Activated CD4-positive, alpha-beta T cell treated with anti-CD3 and anti-CD28 coated beads, Interleukin-2, amount 50 U/mL, for 24 hours (primary cell): Measurements from ENCODE around the gene OMP.
"Not testable (repeated sequence)": the region's sequence is repeated elsewhere in the genome, so short reads cannot be mapped to it uniquely, and the experiment has no call there.

Experiments used
- DNase-seq, 2 donors: peaks; one replicate each; pipeline ENCODE4 v3.0.0-alpha.2; 2020; ENCODE audit warnings: low read depth in 1 of 2, low spot score in 1 of 2

OMP gene

GRCh38 chr11:77086521-77087472 is 15.8 kb upstream of the OMP start:
- DNase-seq, result no peak

- no peak for DNase-seq
These were observed 14.9 kb upstream of the OMP start for GRCh38 chr11:77087723-77088225.

DNA sequence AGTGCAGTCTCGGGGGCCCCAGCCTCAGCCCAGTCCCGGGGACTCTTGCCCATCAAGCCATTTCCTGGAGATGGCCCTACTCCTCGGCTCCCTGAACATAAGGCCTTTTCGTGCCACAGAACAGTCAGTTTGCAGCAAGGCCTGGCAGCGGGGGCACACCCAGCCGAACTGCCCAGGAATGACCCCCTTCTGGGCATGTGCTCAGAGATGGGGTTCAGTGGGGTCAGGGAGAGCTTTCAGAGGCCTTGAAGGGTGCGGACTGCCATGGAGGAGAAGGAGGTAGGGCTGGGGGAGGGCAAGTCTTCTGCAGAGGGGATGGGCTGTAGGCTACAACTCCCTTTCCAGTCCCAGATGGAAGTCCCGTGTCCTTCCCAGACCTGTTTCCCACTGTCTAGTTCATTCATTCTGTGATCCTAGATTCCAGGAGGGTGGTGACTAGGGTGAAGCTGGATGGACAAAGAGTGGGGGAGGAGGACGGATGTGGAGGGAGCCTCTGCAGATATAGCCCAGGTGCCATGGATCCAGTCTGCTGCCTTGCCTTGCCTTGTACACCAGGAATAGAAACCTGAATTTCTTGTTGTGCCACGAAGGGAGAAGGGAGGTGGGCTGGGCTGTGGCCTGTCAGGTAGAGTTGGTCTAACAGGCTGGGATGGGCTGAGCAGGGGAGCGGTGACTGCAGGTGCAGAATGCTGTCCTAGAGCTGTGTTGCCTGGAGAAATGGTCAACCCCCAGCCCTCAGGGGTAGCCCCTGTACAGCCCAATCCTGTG is 14.2 kb upstream of the OMP start:
- no peak for DNase-seq

DNA sequence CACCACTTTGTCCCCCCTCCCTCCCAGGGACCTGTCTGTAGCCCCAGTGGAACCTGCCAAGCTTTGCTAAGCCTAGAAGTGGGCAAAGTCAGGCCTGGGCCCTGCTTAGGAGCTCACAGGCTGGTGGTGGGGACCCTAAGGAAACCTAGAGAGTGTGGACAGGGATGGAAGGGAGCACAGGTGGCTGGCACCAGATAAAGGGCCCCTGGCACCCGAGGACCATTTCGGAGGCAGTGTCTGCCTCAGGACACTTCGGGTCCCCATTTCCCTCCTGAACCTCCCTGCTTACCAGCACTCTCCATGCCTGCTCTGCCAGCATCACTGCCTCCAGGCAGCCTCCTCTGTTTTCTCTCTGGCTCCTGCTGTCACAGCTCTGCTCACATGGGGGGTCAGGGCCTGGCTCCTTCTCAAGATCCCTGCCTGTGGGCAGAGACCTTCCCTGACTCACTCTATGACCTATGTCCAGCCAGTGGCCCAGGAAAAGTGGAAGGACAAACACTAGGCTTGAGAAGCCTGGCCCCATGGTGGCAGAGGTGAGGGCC is 13.6 kb upstream of the OMP start:
- no peak for DNase-seq

DNA sequence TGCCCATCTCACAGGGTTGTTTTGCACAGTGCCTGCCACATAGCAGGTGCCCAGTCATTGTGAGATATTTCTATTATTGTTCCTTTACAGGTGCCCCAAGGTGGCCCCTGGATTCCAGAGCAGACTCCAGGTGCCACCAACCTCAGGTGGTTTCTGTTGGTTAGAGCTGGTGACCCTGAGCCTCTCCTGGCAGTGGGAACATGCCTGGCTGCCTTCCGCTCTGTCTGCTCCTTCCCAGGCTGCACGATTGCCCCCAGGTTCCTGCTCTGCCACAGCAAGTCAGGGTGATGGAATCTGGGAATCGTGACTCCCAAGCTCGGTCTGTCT is 12.6 kb upstream of the OMP start:
- no peak for DNase-seq

- DNase-seq, result no peak
These were observed 12.1 kb upstream of the OMP start for GRCh38 chr11:77090373-77091111.

- peak; percentile 54 to 71 for DNase-seq
These were observed 11.3 kb upstream of the OMP start for GRCh38 chr11:77091146-77091940.

- no peak for DNase-seq
These were observed 10.3 kb upstream of the OMP start for GRCh38 chr11:77092382-77092781.

DNA sequence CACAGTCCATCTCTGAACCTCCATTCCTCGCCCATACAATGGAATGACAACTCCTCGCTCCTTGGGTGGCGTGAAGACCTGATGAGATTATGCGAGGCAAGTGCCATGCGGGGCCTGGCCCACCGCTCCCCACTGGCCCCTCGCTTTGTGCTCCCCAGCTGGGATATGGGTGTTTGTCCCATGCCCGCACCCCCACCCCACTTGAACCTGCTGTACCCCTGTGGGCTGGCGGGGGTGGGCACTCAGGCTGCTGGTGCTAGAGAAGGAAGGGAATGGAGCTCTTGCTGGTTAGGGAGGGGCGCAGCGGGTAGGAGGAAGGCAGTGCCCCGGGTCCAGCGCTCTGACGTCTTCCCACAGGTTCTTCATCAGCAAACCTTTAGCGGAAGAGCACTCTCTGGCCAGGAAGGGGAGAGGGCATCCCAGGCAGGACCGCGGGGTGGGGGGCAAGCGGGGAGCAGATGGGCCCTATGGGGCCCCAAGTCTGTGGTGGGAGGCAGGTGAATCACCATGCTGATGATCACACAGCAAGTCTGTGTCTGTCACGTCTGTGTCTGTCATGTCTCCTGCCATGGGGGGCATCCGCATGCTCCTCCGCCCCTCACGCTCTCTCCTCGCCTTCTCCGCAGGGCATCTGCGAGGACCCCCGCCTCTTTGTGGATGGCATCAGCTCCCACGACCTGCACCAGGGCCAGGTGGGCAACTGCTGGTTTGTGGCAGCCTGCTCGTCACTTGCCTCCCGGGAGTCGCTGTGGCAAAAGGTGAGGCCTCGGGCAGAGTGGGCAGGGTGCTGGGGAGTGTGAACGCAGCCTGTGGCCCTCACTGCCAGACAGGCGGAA is 9.4 kb upstream of the OMP start:
- DNase-seq, result no peak

GRCh38 chr11:77093987-77094840 is 8.4 kb upstream of the OMP start:
- no peak for DNase-seq

GRCh38 chr11:77094841-77095365 is 7.7 kb upstream of the OMP start:
- no peak for DNase-seq

GRCh38 chr11:77095551-77096490 is 6.8 kb upstream of the OMP start:
- no peak for DNase-seq

- no peak for DNase-seq
These were observed 6.0 kb upstream of the OMP start for GRCh38 chr11:77096591-77097019.

GRCh38 chr11:77097180-77097579 is 5.5 kb upstream of the OMP start:
- not testable (repeated sequence) for DNase-seq

DNA sequence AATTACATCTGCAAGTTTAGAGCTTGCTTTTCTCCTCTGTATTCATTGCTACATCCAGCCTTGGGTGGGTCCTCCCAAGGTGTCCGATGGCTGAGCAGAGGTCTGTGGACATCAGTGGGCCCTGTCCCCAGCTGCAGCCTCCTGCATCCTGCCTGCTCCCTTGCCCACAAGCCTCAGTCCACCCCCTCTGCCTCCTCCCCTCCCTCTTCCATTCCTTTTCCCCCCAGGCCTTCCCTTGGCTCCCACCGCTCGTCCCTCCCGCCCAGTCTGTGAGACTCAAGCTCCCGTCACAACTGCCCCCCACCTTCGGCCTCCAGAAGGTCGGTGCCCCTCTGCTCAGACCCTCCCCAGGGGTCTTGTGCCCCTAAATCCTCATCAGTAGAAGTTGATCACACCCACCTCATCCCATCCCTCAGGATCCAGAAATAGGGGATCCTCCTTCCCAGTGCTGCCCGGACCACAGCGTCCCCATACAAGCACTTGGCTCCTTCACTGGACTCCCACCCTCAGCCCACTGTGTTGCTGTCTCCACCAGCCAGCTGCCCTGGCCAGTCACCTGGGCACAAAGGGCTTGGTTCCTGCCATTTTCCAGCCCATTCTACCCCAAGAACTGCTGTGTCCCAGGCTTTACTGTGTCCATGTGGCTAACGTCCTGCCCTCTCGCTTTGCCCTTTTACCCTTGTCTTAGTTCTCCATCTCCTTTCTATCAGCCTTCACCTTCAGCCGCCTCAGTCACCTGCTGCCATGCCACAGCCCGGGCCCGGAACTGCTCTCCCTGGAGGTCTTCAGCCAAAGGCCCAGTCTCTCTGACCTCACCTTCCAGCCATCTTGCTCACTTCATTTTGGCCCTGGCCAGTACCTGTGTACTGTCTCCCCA is 2.2 kb upstream of the OMP start:
- no peak for DNase-seq

GRCh38 chr11:77101043-77101537 is 1.6 kb upstream of the OMP start:
- no peak for DNase-seq
